RPMI7951 (cell line): ENCODE data around the gene GDAP1L1. TPM values are rescaled to one million over a fixed set of nuclear protein-coding genes. Genes with fewer than 3 reads are reported as not detected.
"Not testable (repeated sequence)": the region's sequence is repeated elsewhere in the genome, so short reads cannot be mapped to it uniquely, and the experiment has no call there.

Experiments
- DNase-seq: peaks from one replicate; pipeline ENCODE4 v3.0.0-alpha.2; 2012; ENCODE audit warnings: low read depth
- total RNA-seq: library from RNA; depleted of rRNA; stranded (reverse); fragments of >200 nt; shearing (Covaris generic); gene quantifications from 2 replicates; pipeline ENCODE4 v1.2.3, GENCODE V29; 2014

The GDAP1L1 gene
- total RNA-seq, 1 experiment from 2014 or later: not detected

DNA sequence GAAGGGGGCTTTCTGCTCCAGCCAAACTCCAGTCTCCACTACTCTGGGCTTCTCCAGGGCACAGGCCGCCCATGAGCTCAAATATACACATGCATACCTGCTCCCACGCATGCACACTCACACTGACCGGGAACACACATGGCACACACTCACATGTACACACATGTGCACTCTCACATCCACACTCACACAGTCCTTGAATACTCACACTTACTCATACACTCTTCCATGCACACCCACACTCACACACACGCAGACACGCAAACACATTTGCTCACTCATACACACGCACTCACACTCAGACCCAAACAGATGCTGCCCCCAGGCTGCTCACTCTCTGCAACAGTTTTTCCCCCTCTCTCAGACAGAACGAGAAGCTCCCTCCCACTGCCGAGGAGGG is 7.0 kb downstream of the GDAP1L1 start:
- DNase-seq: no peak

DNA sequence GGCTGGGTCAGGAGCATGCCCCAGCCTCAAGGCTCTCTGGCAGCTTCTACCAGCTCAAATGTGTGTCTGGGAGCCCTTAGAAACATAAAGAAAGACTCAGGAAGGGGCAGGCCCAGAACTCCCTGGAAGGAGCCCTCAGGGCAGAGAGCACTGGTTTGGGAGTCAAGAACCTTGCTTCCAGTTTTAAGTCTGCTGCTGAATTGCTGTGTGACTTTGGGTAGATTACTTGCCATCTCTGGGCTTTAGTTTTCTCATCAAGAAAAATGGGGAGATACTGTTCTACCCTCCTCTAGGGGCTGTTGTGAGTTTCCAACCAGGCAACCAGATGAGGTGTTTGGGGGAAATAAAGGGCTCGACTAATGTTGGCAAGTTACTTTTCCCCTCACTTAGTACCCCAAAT is 8.8 kb downstream of the GDAP1L1 start:
- no peak for DNase-seq

DNA sequence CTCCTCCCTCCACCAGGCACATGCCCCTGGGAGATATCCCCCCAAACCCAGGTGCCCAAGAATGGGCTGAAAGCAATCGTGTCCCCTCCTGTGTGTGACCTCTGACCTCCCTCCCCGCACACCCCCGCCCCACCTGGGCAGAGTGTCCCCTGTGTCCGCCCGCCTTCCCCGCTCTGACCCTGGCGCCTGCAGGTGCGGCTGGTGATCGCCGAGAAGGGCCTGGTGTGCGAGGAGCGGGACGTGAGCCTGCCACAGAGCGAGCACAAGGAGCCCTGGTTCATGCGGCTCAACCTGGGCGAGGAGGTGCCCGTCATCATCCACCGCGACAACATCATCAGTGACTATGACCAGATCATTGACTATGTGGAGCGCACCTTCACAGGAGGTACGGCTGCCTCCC is 9.9 kb downstream of the GDAP1L1 start:
- DNase-seq: no peak

DNA sequence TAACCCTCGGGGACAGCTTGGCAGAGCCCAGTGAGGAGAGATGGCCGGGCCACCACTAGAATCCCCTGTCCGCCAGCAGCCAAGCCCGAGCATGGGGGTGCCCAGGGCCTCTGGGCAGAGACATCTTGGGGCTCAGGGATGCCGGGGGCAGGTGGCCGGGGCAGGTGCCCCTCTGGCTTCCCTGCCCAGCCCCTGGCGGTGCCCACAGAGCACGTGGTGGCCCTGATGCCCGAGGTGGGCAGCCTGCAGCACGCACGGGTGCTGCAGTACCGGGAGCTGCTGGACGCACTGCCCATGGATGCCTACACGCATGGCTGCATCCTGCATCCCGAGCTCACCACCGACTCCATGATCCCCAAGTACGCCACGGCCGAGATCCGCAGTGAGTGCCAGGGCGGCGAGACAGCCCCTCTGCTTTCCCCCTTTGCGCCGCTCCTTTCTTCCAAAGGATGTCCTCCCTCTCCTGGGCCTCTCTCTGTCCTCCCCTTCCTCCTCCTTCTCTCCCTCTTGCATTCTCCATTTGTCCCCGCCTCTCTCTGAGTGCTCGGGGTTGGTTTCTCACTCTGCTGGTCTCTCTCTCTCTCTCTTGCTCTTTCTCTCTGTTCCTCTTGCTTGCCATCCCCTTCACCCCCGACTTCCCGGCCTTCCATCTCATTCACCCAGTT is 11.2 kb downstream of the GDAP1L1 start:
- no peak for DNase-seq

DNA sequence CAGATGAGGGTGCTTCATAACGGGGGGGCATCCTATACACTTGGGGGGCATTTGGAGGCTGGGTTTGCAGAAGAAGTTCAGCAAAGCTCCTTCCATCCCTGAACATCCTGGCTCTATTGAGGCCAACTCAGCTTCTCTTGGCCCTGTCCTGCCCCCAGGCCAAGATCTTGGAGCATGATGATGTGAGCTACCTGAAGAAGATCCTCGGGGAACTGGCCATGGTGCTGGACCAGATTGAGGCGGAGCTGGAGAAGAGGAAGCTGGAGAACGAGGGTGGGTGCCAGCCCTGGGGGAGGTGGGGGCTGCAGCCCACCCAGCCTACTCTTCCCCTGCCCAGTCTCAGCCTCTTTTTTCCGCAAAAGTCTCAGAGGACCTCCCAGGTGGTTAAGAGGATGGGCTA is 17.2 kb downstream of the GDAP1L1 start:
- DNase-seq: peak; percentile 22

DNA sequence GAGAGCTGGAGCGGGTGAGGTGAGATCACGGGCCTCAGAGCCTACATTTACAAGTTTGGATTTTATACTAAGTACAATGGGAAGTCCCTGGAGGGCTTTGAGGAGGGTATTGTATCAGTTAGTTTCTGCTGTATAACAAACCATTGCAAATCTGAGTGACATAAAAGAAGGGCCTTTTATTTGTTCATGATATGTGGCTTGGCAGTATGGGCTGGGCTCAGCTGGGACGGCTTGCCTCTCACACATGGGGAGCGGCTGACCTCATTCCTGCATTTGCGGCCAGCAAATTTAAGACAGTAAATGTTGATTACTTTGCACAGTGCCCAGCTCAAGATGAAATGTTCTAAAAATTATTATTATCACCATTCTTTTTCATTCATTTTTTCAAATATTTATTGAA is 21.7 kb downstream of the GDAP1L1 start:
- no peak for DNase-seq

DNA sequence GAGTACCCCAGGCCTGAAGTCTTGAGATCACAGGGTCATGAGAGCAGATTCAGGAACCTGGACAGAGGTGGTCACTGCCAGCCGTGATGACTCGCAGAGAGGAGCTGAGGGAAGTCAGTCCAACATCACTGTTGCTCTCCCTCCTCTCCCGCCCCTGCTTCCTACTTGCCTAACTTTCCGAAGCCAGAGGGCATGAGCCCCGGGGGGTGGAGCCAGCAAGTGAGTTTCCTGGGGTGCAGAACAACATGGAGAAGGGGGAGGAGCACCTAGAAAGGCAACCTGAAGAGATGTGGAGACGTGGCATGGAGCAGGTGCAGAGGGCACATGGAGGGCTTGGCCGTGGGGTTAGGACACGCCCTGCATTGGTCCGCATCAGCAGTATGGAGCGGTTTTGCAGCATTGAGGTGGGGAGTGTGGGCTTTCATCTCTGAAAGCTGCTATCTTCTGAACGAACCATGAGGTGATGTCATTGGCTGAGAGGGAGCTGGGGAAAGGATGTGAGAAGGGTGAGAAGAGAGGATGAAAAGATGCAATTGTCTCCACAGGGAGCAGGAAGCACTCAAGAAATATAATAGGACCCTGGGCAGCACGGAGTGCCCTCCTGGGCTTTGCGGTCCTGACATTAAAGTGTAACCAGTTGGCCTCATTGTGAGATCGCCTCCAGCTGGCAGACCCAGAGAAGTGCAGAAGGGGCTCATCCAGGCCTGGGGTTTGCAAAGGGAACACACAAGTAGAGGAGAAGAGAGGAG is 25.0 kb downstream of the GDAP1L1 start:
- no peak for DNase-seq

DNA sequence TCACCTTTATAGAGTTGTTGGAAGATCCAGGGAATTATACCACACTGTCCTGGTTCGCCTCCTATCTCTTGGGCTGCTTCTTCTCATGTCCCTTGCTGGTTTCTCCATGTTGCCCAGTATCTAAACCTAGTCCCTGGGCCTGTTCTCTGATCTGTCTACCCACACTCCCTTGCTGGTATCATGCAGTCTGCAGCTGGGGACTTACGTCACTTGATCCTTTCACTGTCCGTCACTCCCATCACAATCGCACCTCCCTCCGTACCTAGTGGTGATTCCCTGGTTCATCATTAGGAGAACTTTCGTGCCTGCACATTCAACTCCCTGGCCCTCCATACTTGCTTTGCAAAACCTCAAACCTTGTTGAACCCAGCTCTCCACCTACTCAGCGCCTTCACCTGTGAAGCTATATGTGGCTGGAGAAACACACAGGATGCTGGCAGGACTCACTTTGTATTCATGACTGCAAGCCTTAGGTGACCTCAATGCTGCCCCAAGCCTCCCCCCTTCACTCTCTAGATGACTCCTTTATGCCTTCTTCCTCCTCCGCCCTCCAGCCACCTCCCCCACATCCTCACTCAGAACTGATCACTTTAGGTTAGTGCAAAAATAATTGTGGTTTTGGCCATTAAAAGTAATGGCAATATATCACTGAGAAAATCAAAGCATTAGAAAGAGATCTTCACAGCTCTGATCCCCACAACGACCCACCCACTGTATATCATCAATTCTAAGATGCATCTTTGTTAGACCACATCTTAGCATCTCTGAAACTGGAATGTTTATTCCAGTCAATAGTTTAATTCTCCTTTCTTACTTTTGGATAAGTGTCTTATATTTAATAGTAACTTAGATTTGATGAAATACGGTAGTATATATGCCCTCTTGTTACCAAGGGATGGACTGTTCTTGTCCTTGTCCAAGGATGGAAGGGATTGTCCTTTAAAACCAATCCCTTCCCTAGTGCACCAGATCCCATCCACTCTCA is 26.4 kb downstream of the GDAP1L1 start:
- DNase-seq: no peak

DNA sequence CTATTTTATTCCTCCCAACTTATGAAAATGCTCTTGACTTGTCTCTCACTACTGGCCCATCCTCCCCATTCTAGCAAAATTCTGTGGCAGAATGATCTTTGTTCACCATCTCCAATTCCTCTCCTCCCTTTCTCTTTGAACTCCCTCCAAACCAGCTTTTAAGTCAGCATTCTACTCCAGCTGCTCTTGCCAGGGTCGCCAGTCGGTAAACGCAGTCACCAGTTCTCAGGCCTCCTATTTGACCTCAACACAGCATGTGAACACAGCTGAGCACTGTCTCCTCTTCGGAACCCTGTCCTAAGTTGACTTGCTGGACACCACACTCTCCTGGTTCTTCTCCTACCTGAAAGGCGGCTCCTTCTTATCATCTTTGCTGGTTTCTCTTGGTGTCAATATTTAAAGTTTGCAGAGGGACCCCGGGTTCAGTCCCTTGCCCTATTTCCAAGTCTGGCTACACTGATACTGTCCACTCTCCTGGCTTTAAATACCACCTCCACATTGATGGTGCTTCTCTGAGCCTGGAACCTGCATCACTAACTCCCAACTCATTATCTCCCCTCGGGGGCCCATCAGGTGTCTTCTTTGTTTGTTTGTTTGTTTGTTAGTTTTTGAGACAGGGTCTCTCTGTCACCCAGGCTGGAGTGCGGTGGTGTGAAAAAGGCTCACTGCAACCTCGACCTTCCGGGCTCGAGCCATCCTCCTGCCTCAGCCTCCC is 27.4 kb downstream of the GDAP1L1 start:
- DNase-seq: no peak

DNA sequence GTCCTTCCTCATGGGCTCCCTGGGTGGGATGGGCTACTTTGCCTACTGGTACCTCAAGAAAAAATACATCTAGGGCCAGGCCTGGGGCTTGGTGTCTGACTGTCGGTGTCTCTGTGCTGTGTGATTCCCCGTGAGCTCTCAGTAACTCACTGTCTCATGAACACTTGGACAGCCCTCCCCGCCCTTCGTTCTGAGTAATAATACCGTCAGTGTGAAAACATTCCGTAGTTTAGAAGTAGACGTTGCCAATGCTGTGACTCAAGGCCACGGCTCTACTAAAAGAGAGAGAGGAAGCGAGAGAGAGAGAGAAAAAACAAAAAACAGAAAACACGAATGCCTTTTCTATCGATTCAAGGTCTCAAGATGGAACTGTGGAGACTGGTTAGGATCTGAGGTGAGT is 32.1 kb downstream of the GDAP1L1 start:
- peak; percentile 86 for DNase-seq

DNA sequence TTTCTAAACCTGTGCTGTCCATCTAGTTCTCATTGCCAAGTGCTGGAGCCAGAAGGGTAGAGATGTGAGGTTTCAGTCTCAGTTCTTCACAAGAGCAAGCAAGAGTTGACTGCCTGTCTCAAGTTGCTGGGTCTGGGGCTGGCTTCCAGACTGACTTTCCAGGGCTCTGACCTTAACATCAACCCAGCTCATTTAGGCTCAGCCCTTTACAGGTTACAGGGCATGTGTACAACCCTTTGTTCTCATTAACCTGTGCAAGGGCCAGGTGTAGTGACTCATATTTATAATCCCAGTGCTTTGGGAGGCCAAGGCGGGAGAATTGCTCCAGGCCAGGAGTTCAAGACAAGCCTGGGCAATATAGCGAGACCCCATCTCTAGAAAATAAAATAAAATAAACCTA is 33.3 kb downstream of the GDAP1L1 start:
- no peak for DNase-seq

DNA sequence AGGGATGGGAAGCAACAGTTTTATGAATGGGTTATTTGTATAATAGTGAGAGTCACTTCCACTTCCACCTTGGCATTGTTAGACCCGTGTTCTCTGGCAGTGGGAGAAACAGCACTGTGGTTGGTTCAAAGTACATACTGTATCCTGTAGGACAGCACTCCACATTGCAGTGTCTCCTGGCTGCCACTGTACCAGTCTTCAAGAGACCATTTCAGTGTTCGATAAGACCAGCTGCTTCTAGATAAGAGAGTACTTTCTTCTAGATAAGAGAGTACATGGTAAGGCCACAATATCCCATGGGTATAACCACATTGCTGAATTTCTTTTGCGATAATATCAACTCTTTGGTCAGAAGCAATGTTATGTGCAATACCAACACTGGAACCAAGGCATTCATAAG is 35.1 kb downstream of the GDAP1L1 start:
- DNase-seq: no peak

DNA sequence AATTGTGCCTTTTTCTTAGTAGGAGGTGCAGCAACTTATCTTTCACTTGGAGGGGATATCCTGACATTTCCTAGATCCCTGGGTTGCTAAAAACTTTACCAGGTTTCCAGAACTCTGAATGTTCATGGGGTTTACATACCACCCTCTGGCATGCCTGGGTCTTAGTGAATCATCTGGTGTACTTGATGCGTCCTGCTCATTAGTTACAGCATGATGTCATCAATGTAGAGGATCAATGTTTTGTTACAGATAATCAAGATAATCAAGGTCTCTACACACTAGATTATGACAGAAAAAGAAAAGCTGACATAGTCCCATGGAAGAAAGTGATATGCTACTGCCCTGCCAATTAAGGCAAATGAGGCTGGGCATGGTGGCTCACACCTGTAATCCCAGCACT is 36.9 kb downstream of the GDAP1L1 start:
- no peak for DNase-seq

DNA sequence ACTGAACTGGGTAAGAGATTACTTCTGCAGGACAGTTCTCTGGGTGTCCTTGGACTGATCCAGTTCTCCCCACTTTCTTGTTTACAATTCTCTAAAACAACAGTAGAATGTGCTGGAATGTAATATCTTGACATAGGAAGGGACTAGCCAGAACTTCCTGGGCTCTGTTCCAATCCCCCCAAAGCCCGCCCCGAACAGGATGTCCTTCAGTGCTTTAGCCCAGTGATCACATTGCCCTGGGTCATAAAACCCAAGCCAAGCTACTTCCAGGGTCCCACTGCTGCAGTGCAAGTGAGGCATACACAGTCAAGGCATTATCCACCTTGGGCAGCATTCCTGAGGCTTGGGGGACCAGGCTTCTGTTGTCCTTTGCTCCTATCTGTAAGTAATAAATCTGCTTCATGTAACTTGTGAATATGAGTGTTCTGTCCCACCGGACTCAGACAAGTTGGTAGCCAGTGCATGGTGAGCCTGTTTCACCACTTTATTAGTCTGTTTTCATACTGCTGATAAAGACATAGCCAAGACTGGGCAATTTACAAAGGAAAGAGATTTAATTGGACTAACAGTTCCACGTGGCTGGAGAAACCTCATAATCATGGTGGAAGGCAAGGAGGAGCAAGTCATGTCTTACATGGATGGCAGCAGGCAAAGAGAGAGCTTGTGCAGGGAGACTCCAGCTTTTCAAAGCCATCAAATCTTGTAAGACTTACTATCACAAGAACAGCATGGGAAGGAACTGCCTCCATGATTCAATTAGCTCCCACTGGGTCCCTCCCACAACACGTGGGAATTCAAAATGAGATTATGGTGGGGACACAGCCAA is 40.4 kb downstream of the GDAP1L1 start:
- peak; percentile 49 for DNase-seq

DNA sequence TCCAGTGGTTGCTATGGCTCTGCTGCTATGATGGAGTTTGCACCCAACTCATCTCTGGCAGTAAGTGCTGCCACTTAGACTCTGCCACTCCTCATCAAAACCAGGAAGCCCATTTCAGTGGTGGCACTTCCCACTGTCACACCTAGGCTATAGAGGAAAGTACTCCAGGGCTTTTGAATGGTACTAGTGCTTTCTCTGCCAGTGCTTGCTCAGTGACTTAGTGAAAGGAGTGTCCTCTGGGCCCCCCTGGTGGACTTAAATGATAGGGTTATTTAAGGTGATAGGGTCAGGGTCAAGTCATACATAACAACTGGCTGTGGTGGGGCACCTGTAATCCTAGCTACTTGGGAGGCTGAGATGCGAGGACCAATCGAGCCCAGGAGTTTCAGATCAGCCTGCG is 41.1 kb downstream of the GDAP1L1 start:
- no peak for DNase-seq

DNA sequence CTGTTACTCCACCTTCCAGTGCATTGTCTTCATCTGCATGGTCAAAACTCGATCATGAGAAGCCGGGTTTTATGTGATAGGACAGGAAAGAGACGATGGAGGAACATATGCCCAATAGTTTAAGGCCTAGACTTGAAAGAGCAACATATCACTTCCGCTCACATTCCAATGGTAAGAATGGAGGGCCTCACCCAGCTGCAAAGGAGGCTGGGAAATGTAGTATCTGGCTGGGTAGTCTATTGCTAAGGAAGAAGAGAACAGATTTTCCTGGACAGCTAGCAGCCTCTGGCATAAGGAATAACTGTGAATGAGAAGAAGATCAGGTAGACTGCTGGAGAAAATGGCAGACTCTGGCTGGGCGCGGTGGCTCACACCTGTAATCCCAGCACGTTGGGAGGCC is 44.6 kb downstream of the GDAP1L1 start:
- no peak for DNase-seq

DNA sequence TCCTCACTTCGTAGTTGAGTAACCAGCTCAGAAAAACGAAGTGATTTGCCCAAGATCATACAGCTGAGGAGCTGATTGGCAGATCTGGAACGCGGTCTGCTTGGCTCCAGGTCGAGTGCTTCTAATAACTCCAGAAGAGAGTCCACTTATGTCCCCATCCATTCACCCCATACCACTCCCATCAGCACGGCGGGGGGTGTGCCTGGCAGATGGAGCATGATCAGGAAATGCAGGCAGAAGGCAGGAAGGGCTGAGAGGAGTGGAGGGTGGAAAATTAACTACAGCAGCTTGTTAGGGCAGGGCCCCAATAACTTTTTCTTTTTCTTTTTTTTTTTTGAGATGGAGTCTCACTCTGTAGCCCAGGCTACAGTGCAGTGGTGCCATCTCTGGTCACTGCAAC is 48.9 kb downstream of the GDAP1L1 start:
- DNase-seq: no peak

DNA sequence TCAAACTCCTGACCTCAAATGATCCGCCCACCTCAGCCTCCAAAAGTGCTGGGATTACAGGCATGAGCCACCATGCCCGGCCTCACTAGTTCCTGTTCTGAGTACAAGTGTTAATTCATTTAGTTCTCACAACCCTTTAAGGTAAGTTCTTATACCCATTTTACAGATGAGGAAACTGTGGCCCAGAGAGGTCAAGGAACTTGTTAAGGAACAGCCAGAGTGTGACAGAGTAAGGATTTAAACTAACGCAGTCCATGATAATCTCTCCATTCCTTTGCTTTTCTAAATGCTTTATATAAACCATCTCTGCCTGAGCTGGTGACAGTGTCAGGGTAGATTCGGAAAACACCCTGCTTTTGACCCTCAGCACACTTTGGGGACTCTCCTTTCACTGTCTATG is 50.6 kb downstream of the GDAP1L1 start:
- DNase-seq: no peak

DNA sequence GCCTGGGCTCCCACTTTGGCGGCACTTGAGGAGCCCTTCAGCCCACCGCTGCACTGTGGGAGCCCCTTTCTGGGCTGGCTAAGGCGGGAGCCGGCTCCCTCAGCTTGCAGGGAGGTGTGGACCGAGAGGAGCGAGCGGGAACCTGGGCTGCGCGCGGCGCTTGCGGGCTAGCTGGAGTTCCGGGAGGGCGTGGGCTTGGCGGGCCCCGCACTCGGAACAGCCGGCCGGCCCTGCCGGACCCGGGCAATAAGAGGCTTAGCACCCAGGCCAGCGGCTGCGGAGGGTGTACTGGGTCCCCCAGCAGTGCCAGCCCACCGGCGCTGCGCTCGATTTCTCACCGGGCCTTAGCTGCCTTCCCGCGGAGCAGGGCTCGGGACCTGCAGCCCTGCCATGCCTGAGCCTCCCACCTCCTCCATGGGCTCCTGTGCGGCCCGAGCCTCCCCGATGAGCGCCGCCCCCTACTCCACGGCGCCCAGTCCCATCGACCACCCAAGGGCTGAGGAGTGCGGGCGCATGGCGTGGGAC is 52.0 kb downstream of the GDAP1L1 start:
- DNase-seq: not testable (repeated sequence)

DNA sequence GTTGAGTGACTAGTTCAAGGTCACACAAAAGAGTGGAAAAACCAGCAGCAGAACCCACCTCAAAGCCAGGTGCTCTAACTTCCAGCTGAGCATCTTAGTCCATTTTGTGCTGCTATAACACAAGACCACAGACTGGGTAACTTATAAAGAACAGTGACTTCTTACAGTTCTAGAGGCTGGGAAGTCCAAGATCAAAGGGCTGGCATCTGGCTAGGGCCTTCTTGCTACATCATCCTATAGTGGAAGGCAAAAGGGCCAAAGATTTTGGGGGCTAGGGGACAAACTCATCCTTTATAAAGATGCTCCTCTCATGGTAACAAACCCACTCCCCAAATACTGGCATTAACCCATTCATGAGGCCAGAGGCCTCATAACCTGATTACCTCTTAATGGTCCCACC is 54.2 kb downstream of the GDAP1L1 start:
- DNase-seq: no peak
